HEK293T (cell line): ENCODE results near the gene SPECC1L.

ENCODE experiments used
- CTCF ChIA-PET: fragments of 350-600 bp; formaldehyde crosslinking; extraction: SDS; loops from one replicate; lab custom pipeline; 2021; ENCODE audit warnings: antibody characterized with exemption, inconsistent platforms; lab: Yijun Ruan, JAX
- POLR2A ChIA-PET: fragments of 350-600 bp; formaldehyde crosslinking; extraction: SDS; loops from one replicate; lab custom pipeline; 2020; ENCODE audit warnings: antibody characterized with exemption, inconsistent platforms; lab: Yijun Ruan, JAX
- DNase-seq: peaks from one replicate; pipeline ENCODE4 v3.0.0; 2012; ENCODE audit warnings: mixed read lengths; ENCODE audit errors: extremely low spot score
- ARNT ChIP-seq: fragments of 450-650 bp; IDR thresholded peaks from 2 replicates; pipeline ENCODE4 v1.6.1; 2017; ENCODE audit warnings: mild to moderate bottlenecking
- BHLHE40 ChIP-seq: fragments of 450-650 bp; IDR thresholded peaks from 2 replicates; pipeline ENCODE4 v1.6.1; 2016; ENCODE audit warnings: mild to moderate bottlenecking, moderate library complexity, borderline replicate concordance
- CTBP1 ChIP-seq: fragments of 450-650 bp; IDR thresholded peaks from 2 replicates; pipeline ENCODE4 v1.6.1; 2016; ENCODE audit warnings: borderline replicate concordance
- ELF4 ChIP-seq: fragments of 450-650 bp; IDR thresholded peaks from 2 replicates; pipeline ENCODE4 v1.6.1; 2017; ENCODE audit warnings: antibody characterized with exemption
- FOXA1 ChIP-seq: fragments of 450-650 bp; IDR thresholded peaks from 2 replicates; pipeline ENCODE4 v1.6.1; 2016; ENCODE audit warnings: mild to moderate bottlenecking
- FOXK2 ChIP-seq: fragments of 450-650 bp; IDR thresholded peaks from 2 replicates; pipeline ENCODE4 v1.6.1; 2016; ENCODE audit warnings: mild to moderate bottlenecking
- FOXM1 ChIP-seq: fragments of 450-650 bp; IDR thresholded peaks from 2 replicates; pipeline ENCODE4 v1.6.1; 2017; ENCODE audit warnings: mild to moderate bottlenecking, borderline replicate concordance
- HDGF ChIP-seq: fragments of 450-650 bp; IDR thresholded peaks from 2 replicates; pipeline ENCODE4 v1.6.1; 2017; ENCODE audit warnings: antibody characterized with exemption, borderline replicate concordance
- L3MBTL2 ChIP-seq: fragments of 450-650 bp; conservative IDR thresholded peaks from 2 replicates; pipeline ENCODE4 v1.6.1; 2016; ENCODE audit warnings: mild to moderate bottlenecking
- LEF1 ChIP-seq: fragments of 450-650 bp; IDR thresholded peaks from 2 replicates; pipeline ENCODE4 v1.6.1; 2017; ENCODE audit warnings: mild to moderate bottlenecking, borderline replicate concordance
- NFRKB ChIP-seq: fragments of 450-650 bp; IDR thresholded peaks from 2 replicates; pipeline ENCODE4 v1.6.1; 2016; ENCODE audit warnings: mild to moderate bottlenecking, moderate library complexity
- PKNOX1 ChIP-seq: fragments of 450-650 bp; IDR thresholded peaks from 2 replicates; pipeline ENCODE4 v1.6.1; 2016
- SP1 ChIP-seq: fragments of 450-650 bp; IDR thresholded peaks from 2 replicates; pipeline ENCODE4 v1.6.1; 2017
- SUZ12 ChIP-seq: fragments of 450-650 bp; IDR thresholded peaks from 2 replicates; pipeline ENCODE4 v1.6.1; 2016; ENCODE audit warnings: mild to moderate bottlenecking
- TARDBP ChIP-seq: fragments of 450-650 bp; IDR thresholded peaks from 2 replicates; pipeline ENCODE4 v1.6.1; 2016
- ZNF384 ChIP-seq: fragments of 450-650 bp; IDR thresholded peaks from 2 replicates; pipeline ENCODE4 v1.6.1; 2016

The SPECC1L gene

GRCh38 chr22:24380905-24381230, 110.2 kb downstream of the SPECC1L start:
- ChIA-PET CTCF (interaction anchor here (0.7 kb wide), 1 partner anchor 123 kb away, joined by 3 read pairs; no protein-coding TSS in a partner anchor), POLR2A (interaction anchor here (1.2 kb wide), 1 partner anchor 9 kb away, joined by 3 read pairs; no protein-coding TSS in a partner anchor)
- no peak for DNase-seq
- TF ChIP-seq ELF4, result no peak
- no peak for TF ChIP-seq FOXK2
- no peak for TF ChIP-seq HDGF
- no peak for TF ChIP-seq ZNF384
- no peak for TF ChIP-seq FOXM1
- no peak for TF ChIP-seq CTBP1
- no peak for TF ChIP-seq NFRKB
- no peak for TF ChIP-seq PKNOX1
- TF ChIP-seq L3MBTL2, result no peak
- no peak for TF ChIP-seq ARNT
- no peak for TF ChIP-seq TARDBP
- no peak for TF ChIP-seq SUZ12
- TF ChIP-seq BHLHE40, result no peak
- TF ChIP-seq FOXA1, result no peak

GRCh38 chr22:24383061-24383460, 112.4 kb downstream of the SPECC1L start:
- ChIA-PET POLR2A (no interaction called here), CTCF (interaction anchor here (0.7 kb wide), 1 partner anchor 25 kb away, joined by 3 read pairs; no protein-coding TSS in a partner anchor)
- no peak for DNase-seq
- TF ChIP-seq FOXM1, result no peak
- no peak for TF ChIP-seq L3MBTL2
- no peak for TF ChIP-seq SP1
- TF ChIP-seq BHLHE40, result no peak
- TF ChIP-seq SUZ12, result no peak
- no peak for TF ChIP-seq ARNT
- no peak for TF ChIP-seq NFRKB
- TF ChIP-seq CTBP1, result no peak
- TF ChIP-seq FOXA1, result no peak
- TF ChIP-seq LEF1, result no peak
- no peak for TF ChIP-seq FOXK2
- TF ChIP-seq PKNOX1, result no peak
- no peak for TF ChIP-seq HDGF
- no peak for TF ChIP-seq TARDBP
- TF ChIP-seq ZNF384, result no peak
- TF ChIP-seq ELF4, result no peak

- CTCF ChIA-PET, result interaction anchor here (0.6 to 0.7 kb wide), 2 partner anchors 59 to 295 kb away, joined by 3 to 6 read pairs; no protein-coding TSS in a partner anchor
- POLR2A ChIA-PET, result no interaction called here
- no peak for DNase-seq
- no peak for TF ChIP-seq BHLHE40
- TF ChIP-seq FOXM1, result no peak
- TF ChIP-seq CTBP1, result no peak
- TF ChIP-seq HDGF, result no peak
- TF ChIP-seq LEF1, result no peak
- TF ChIP-seq FOXK2, result no peak
- no peak for TF ChIP-seq L3MBTL2
- no peak for TF ChIP-seq NFRKB
- TF ChIP-seq ELF4, result no peak
- TF ChIP-seq ZNF384, result no peak
- no peak for TF ChIP-seq PKNOX1
- TF ChIP-seq SP1, result no peak
- no peak for TF ChIP-seq FOXA1
Observed at GRCh38 chr22:24384131-24384530, 113.5 kb downstream of the SPECC1L start.

DNA sequence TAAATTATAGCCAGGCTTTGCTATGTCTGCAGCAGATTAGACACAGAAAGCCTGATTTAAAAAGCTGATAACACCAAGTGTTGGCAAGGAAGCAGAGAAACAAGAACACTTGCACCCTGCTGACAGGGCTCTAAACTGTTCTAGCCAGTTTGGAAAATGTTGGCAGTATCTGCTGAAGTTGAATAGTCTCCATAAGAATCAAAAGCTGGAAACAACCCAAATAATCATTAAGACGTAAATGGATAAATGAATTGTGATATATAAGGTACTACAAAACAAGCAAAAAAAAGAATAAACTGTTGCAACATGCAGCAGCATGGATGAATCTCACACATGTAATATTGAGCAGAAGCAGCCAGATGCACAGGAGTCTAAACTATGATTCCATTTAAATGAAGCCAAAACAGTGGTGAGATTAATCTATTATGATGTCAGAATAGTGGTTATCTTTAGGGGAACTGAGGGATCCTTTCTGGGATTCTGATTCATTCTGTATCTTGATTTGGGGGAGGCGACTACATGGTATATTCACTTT, 116.4 kb downstream of the SPECC1L start:
- POLR2A ChIA-PET, result no interaction called here
- DNase-seq, result no peak
- CTCF ChIA-PET, result no interaction called here
- TF ChIP-seq ZNF384 (no peak), TARDBP (no peak), CTBP1 (no peak), NFRKB (no peak), SP1 (no peak), BHLHE40 (no peak), ARNT (no peak), HDGF (no peak), PKNOX1 (no peak), L3MBTL2 (no peak), FOXK2 (no peak), ELF4 (no peak), FOXA1 (no peak), LEF1 (no peak), SUZ12 (no peak), FOXM1 (no peak)

DNA sequence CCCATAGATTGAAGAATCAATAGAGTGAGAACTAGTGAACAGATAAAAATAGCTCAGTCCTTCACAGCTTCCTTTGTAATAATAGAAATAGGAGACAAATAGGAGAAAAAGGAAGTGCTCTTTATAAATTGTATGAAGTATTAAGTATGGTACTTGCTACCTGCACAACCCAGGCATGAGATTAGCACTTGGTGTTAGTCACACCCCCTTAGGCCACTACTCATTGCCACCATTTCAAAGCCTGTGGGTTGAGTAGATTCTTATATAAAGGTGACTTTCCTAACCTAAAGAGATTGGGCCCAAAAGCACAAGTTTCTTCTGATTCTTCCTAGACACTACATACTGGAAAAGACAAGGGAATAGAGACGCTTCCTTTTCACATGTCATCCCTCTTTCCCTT, 119.0 kb downstream of the SPECC1L start:
- ChIA-PET POLR2A (no interaction called here), CTCF (no interaction called here)
- no peak for DNase-seq
- TF ChIP-seq BHLHE40 (no peak), LEF1 (no peak), ELF4 (no peak), ZNF384 (no peak), TARDBP (no peak), CTBP1 (no peak), L3MBTL2 (no peak), FOXM1 (no peak), SUZ12 (no peak), SP1 (no peak), HDGF (no peak), FOXK2 (no peak), PKNOX1 (no peak), FOXA1 (no peak)
